ENCODE data around the gene IFT80. TPM values are rescaled to one million over a fixed set of nuclear protein-coding genes. Genes with fewer than 3 reads are reported as not detected.

IFT80 gene
- total RNA-seq, 1 donor from 2014 or later = 32.7 TPM

- Mint-ChIP-seq H3K36me3 (ENCODE audit: unreplicated experiment) (no peaks in the 10 kb centered on the region), H3K4me1 (ENCODE audit: low read depth, unreplicated experiment) (no peaks in the 10 kb centered on the region), H3K9me3 (ENCODE audit: unreplicated experiment) (no peaks in the 10 kb centered on the region), H3K4me3 (ENCODE audit: unreplicated experiment) (no peak overlapping the region), H3K27ac (ENCODE audit: unreplicated experiment) (no peak overlapping the region), H3K27me3 (ENCODE audit: unreplicated experiment) (no peaks in the 10 kb centered on the region)
- TF ChIP-seq CTCF (IDR thresholded peaks at IDR 0.05; ENCODE audit: partially characterized antibody, unreplicated experiment) = no peak
- no peak for DNase-seq
Observed at GRCh38 chr3:160374472-160374871, 24.6 kb downstream of the IFT80 start.

- no peaks in the 10 kb centered on the region for H3K36me3 Mint-ChIP-seq (ENCODE audit: unreplicated experiment)
- no peak for TF ChIP-seq CTCF (IDR thresholded peaks at IDR 0.05; ENCODE audit: partially characterized antibody, unreplicated experiment)
- no peak overlapping the region for H3K4me3 Mint-ChIP-seq (ENCODE audit: unreplicated experiment)
- H3K9me3 Mint-ChIP-seq (ENCODE audit: unreplicated experiment) = no peaks in the 10 kb centered on the region
- no peaks in the 10 kb centered on the region for H3K4me1 Mint-ChIP-seq (ENCODE audit: low read depth, unreplicated experiment)
- H3K27ac Mint-ChIP-seq (ENCODE audit: unreplicated experiment) = no peak overlapping the region
- no peak for DNase-seq
- no peaks in the 10 kb centered on the region for H3K27me3 Mint-ChIP-seq (ENCODE audit: unreplicated experiment)
Observed at GRCh38 chr3:160373655-160374054, 25.4 kb downstream of the IFT80 start.

- Mint-ChIP-seq H3K27me3 (ENCODE audit: unreplicated experiment) (no peaks in the 10 kb centered on the region), H3K36me3 (ENCODE audit: unreplicated experiment) (no peaks in the 10 kb centered on the region), H3K4me1 (ENCODE audit: low read depth, unreplicated experiment) (no peaks in the 10 kb centered on the region), H3K9me3 (ENCODE audit: unreplicated experiment) (no peaks in the 10 kb centered on the region), H3K27ac (ENCODE audit: unreplicated experiment) (no peak overlapping the region), H3K4me3 (ENCODE audit: unreplicated experiment) (no peak overlapping the region)
- no peak for DNase-seq
- no peak for TF ChIP-seq CTCF (IDR thresholded peaks at IDR 0.05; ENCODE audit: partially characterized antibody, unreplicated experiment)
Observed at GRCh38 chr3:160372780-160373179, 26.2 kb downstream of the IFT80 start.

GRCh38 chr3:160370987-160371857 lies 27.8 kb downstream of the IFT80 start:
- Mint-ChIP-seq H3K27me3 (ENCODE audit: unreplicated experiment) (no peaks in the 10 kb centered on the region), H3K27ac (ENCODE audit: unreplicated experiment) (no peak overlapping the region), H3K36me3 (ENCODE audit: unreplicated experiment) (no peaks in the 10 kb centered on the region), H3K4me1 (ENCODE audit: low read depth, unreplicated experiment) (no peaks in the 10 kb centered on the region), H3K4me3 (ENCODE audit: unreplicated experiment) (no peak overlapping the region), H3K9me3 (ENCODE audit: unreplicated experiment) (no peaks in the 10 kb centered on the region)
- no peak for DNase-seq
- TF ChIP-seq CTCF (IDR thresholded peaks at IDR 0.05; ENCODE audit: partially characterized antibody, unreplicated experiment) = no peak

- H3K9me3 Mint-ChIP-seq (ENCODE audit: unreplicated experiment) = no peaks in the 10 kb centered on the region
- H3K4me1 Mint-ChIP-seq (ENCODE audit: low read depth, unreplicated experiment) = no peaks in the 10 kb centered on the region
- no peaks in the 10 kb centered on the region for H3K36me3 Mint-ChIP-seq (ENCODE audit: unreplicated experiment)
- DNase-seq = no peak
- TF ChIP-seq CTCF (IDR thresholded peaks at IDR 0.05; ENCODE audit: partially characterized antibody, unreplicated experiment) = no peak
- no peaks in the 10 kb centered on the region for H3K27me3 Mint-ChIP-seq (ENCODE audit: unreplicated experiment)
- H3K4me3 Mint-ChIP-seq (ENCODE audit: unreplicated experiment) = no peak overlapping the region
- no peak overlapping the region for H3K27ac Mint-ChIP-seq (ENCODE audit: unreplicated experiment)
Observed at GRCh38 chr3:160369784-160370183, 29.2 kb downstream of the IFT80 start.

All from glutamatergic neuron (in vitro differentiated cells).